ENCODE data around the gene TFCP2L1.

TFCP2L1 gene

GRCh38 chr2:121218386-121218938 lies 66.5 kb downstream of the TFCP2L1 start:
- DNase-seq (ENCODE audit: low read depth), result no peak

DNA sequence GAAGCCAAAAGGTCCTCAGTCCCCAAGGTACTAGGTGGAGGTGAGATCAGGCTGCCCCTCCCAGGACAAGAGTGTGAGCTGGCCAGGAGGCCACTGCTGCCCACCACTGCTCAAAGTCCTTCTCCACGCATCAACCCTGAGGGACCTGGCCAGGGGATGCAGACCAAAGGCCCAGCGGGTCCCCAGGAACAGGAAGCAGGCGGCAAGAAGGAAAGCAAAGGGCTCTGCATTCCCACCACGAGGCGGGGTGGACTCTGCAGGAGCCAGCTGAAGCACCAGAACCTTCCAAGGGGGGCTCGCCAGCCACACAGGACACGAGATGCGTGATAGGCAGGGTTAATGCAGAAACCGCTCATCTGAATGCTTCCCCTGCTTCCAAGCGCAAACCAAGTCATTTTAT lies 67.4 kb downstream of the TFCP2L1 start:
- DNase-seq (ENCODE audit: low read depth), result no peak

DNA sequence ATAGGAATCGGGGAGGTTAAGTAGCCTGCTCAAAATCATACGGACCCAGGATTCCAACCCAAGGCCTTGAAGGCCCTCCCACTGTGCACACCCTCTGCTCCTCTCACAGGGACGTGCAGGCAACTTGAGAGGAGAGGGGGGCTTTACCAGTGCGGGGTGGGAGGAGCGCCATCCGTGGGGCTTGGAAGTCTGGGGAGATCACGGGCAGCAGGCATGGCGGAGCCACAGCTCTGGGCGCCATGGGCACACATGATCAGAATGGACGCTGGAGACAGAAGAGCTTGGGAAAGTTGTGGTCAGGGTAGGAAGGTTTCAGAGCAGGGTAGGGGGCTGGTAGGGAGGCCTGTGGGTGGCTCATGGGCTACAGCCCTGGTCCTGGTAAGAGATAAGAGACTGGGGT lies 70.7 kb downstream of the TFCP2L1 start:
- no peak for DNase-seq (ENCODE audit: low read depth)

DNA sequence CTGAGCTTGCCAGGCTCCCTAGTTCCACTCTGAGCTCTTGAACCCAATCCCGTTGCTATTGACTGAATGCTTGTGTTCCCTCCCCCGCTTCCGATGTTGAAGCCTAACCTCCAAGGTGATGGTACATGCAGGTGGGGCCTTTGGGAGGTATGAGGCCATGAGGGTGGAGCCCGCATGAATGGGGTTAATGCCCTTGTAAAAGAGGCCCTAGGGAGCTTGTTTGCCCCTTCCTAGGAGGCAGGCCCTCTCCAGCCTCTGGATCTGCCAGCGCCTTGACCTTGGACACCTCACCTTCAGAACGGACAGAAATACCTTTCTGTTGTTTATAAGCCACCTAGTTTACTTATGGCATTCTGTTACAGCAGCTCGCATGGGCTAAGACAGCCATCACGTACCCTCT lies 71.6 kb downstream of the TFCP2L1 start:
- no peak for DNase-seq (ENCODE audit: low read depth)

DNA sequence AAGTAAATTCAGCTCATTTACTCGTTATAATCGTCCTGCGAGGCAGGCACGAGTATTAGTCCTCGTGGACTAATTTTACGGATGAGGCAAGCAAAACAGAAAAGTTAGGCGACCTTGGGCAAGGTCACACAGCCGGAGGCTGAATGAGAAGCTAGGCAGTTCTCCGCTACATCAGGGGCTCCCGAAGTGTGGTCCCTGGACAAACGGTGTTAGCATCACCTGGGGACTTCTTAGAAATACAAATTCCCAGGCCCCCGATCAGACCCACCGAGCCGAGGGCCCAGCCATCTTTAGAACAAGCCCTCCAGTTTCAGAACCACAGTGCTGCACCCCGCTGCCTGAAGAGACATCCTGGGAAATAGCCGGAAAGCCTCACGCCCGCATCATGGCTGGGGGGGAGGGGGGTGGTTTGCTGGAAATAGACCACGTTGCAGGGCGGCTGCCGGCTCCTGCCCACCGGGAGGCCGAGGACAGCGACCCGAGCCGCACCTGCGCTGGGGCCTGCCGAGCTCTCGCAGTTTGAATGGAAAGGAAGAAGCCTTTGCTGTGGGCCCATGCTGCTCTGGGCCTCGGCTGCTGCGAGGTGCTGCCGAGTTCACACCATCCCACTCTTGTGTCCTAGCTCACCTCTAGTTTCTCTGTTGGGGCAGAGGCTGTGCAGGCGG lies 72.2 kb downstream of the TFCP2L1 start:
- no peak for DNase-seq (ENCODE audit: low read depth)

DNA sequence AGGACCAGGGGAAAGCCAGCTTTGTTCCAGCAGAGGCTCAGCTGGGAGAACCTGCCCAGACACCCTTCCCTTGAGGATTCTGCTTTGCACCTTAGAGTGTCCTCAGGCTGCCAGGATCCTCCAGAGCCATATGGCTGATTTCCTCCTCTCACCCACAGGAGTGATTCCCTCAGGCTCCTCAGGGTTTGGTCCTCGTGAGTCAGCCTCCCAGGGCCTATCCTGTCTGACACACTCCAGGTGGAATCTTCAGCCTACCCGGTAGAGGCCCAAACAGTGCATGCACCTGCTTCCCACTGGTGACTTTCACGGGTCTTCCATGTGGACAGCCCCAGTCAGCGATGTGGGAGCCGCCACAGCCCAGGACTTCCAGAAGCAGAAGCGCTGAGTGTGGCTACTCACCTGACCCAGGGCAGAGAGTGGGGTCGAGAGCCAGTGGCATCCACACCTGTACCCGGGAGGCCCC lies 73.3 kb downstream of the TFCP2L1 start:
- no peak for DNase-seq (ENCODE audit: low read depth)

GRCh38 chr2:121211251-121211650 lies 73.8 kb downstream of the TFCP2L1 start:
- DNase-seq (ENCODE audit: low read depth), result no peak

DNA sequence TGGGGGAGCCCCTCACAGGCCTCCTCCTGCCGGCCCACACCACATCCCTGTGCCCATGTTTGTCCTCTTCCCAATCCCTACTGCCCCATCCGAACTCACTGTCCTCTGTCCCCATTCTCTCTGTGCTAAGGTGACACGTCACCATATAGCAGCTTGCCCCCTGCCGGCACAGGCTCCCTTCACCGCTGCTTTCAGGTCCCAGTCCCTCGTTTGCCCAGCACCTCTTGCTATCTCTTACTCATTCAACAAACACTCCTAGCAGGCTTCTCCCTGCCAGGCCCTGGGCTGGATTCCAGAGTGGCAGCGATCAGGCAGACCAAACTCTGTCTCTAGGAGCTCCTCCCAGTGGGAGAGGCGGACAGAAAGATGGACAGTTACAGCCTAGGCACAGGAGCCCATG lies 74.3 kb downstream of the TFCP2L1 start:
- no peak for DNase-seq (ENCODE audit: low read depth)

- no peak for DNase-seq (ENCODE audit: low read depth)
These were observed 75.9 kb downstream of the TFCP2L1 start for GRCh38 chr2:121209014-121209610.

GRCh38 chr2:121207494-121207893 lies 77.5 kb downstream of the TFCP2L1 start:
- DNase-seq (ENCODE audit: low read depth), result no peak

DNA sequence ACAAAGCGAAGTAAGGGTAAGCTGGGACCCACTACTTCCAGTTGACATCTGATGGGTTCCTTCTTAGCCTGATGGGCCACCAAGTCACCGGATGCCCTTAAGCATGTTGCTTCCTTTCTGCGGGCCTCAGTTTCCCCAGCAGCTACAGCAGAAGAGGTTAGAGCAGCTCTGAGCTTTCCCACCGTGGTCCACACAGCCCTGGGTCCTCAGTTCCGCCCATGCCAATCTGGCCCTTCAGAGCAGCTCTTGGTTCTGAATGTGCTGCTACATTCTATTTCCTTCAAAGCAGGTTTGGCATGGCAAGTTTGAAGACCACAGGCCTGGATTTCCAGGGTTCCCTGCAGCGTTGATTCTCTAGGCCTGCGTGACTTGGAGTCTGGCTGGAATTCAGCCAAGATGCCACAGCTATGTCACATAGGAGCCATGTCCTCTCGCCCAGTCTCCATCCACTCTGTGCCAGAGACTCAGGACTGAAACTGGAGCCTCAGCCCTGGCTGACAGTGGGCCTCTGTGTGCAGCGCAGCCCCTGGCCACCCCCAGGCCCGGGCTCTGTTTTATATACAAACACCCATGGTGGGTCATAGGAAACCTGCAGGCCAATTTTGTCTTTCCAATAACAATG lies 79.6 kb downstream of the TFCP2L1 start:
- DNase-seq (ENCODE audit: low read depth), result no peak

DNA sequence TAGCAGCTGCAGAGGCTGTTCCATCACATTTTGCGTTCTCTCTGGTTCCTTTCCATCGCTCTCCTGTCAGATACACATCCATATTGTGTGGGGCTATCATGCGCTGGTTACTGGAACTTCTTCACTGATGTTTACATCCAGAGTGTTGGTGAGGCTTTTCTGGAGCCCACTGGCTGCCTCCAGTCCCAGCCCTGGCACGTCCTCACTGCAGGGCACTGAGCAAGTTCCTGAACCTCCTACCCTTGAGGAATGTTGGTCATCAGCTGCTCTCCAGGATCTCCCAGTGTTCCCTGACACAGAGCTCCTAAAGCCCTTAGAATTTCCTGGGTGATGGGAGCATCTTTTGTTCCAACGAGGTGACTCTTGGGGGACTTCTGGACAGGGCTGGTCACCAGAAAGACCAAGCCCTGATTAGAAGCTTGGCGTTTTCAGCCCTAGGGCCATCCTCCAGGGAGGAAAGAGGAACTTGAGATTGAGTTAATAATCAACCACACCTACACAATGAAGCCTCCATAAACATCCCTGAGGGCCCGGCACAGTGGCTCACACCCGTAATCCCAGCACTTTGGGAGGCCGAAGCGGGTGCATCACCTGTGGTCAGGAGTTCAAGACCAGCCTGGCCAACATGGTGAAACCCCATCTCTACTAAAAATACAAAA lies 81.3 kb downstream of the TFCP2L1 start:
- no peak for DNase-seq (ENCODE audit: low read depth)

DNA sequence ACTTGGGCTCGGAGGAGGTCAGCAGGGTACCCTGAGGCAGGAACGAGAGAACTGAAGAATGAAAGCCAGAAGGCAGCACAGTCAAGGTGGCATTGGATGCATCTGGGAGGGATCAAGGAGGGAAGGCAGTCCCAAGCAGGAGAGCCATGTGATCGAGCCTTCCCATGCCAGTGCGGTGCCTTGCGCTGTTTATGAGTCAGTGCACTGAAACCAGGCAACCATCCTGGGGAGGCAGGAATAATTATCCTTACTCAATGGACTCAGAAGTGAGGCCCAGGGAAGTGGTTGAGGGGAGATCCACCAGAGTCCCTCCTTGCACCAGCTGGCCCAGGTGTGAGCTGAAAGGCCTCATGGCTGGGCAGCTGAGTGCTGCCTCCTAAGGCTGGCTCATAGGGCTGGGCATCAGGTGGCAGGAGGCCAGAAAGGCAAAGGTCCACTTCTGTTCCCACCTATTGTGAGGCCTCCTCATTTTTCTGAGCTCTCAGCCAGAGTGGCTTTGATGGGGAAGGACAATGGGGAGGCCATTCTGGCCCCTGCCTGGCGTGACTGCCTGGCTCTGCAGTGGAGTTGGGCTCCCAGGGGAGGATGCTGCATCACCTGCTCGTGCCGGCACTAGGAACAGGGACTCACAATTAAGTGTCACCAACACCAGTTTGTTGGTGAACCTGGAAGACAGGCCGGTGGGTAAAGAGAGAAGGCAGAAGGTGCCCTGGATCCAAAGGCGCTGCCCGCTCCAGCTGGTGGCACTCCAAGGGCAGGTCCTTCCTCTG lies 82.3 kb downstream of the TFCP2L1 start:
- no peak for DNase-seq (ENCODE audit: low read depth)

- DNase-seq (ENCODE audit: low read depth), result no peak
These were observed 83.2 kb downstream of the TFCP2L1 start for GRCh38 chr2:121201796-121202195.

GRCh38 chr2:121200419-121201315 lies 84.3 kb downstream of the TFCP2L1 start:
- no peak for DNase-seq (ENCODE audit: low read depth)

GRCh38 chr2:121200011-121200347 lies 85.0 kb downstream of the TFCP2L1 start:
- DNase-seq (ENCODE audit: low read depth), result no peak

DNA sequence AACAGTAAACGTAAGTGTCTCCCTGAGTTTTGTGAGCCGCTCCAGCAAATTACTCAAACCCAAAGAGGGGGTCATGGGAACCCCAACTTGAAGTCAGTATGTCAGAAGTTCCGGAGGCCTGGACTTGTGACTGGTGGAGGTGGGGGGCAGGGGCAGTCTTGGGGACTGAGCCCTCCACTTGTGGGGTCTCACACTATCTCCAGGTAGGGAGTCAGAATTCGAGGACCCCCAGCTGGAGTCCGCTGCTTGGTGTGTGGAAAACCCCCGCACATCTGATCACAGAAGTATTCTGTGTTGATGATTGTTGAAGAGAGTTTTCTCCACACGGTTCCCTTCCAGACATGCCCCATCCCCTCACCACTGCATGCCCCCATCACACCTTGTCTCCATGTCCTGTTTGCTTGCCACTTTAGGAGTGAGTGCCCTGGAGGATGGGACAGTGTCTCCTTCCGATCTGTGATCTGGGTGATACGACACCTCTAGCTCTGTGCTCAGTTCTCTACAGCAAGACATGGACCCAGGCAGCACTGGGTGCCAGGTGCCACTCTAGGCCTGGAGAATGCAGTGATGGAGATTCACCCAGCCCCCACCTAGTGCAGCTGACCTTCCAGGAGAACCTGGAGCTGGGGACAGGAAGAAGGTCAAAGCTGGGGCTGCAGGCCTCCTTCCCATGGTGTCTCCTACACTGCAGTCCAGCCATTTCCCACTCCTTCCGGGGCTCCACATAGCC lies 85.6 kb downstream of the TFCP2L1 start:
- no peak for DNase-seq (ENCODE audit: low read depth)

- no peak for DNase-seq (ENCODE audit: low read depth)
These were observed 87.5 kb downstream of the TFCP2L1 start for GRCh38 chr2:121197369-121198091.

- no peak for DNase-seq (ENCODE audit: low read depth)
These were observed 88.2 kb downstream of the TFCP2L1 start for GRCh38 chr2:121196849-121197155.

Measured in stimulated activated CD8-positive, alpha-beta memory T cell treated with anti-CD3 and anti-CD28 coated beads, Interleukin-12 subunit alpha, Interleukin-12 subunit beta, amount 100 ng/mL, for 1 hour (primary cell).